Measurements from ENCODE around the gene MAML3. TPM values are rescaled to one million over a fixed set of nuclear protein-coding genes. Genes with fewer than 3 reads are reported as not detected.
A peak's percentile ranks its signal among the peaks of the same experiment; 100 is the strongest.

Gene MAML3
- total RNA-seq, 1 donor: 6.5 TPM

GRCh38 chr4:139857977-139858376 lies 296.0 kb downstream of the MAML3 start:
- no peak for TF ChIP-seq CTCF (IDR thresholded peaks at IDR 0.05; ENCODE audit: insufficient read depth, low read depth, low read length)
- DNase-seq (ENCODE audit: low read depth): no peak
- no peak overlapping the region for H3K4me3 ChIP-seq (ENCODE audit: low read depth, low read length)

- no peak for TF ChIP-seq CTCF (IDR thresholded peaks at IDR 0.05; ENCODE audit: insufficient read depth, low read depth, low read length)
- DNase-seq (ENCODE audit: low read depth): peak; percentile 63
- H3K4me3 ChIP-seq (ENCODE audit: low read depth, low read length): no peak overlapping the region
Observed at GRCh38 chr4:139857021-139857420, 297.0 kb downstream of the MAML3 start.

DNA sequence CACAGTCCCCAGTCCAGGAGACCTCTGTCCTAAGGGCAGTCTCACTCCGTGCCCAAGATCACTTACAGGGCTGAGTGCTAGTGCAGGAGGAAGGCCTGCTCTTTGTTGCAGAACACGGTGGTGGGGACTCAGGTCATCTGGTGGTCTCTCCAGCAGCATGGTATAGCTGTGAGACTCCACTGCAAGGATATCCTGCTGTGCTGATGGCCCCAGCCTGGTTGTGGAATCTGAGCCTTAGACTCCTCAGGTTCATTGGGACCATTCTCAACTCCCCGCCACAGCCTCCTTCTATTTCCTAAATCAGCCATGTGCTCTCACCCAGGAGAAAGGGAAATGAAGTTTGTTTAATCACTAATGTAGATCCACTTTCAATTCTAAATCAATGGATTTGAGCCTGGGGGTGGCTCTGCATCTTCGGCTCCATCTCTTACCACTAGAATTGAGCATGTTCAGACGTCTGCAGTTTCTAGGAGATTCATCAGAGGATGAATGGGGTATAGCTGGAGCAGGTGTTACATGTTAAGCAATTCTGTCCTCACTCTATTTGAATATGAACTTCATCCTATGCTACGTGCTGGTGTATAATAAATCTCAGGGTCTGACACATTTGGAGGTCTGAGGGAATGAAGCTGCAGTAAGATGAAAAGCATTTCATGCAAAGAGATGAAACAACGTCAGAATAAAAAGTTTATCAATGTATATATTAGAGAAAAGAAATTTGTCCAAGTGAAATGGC lies 299.1 kb downstream of the MAML3 start:
- no peak for DNase-seq (ENCODE audit: low read depth)
- TF ChIP-seq CTCF (IDR thresholded peaks at IDR 0.05; ENCODE audit: insufficient read depth, low read depth, low read length): no peak
- no peak overlapping the region for H3K4me3 ChIP-seq (ENCODE audit: low read depth, low read length)

GRCh38 chr4:139853309-139853708 lies 300.7 kb downstream of the MAML3 start:
- no peak for TF ChIP-seq CTCF (IDR thresholded peaks at IDR 0.05; ENCODE audit: insufficient read depth, low read depth, low read length)
- H3K4me3 ChIP-seq (ENCODE audit: low read depth, low read length): no peak overlapping the region
- DNase-seq (ENCODE audit: low read depth): no peak

GRCh38 chr4:139852612-139853269 lies 301.2 kb downstream of the MAML3 start:
- H3K4me3 ChIP-seq (ENCODE audit: low read depth, low read length): no peak overlapping the region
- TF ChIP-seq CTCF (IDR thresholded peaks at IDR 0.05; ENCODE audit: insufficient read depth, low read depth, low read length): no peak
- no peak for DNase-seq (ENCODE audit: low read depth)

DNA sequence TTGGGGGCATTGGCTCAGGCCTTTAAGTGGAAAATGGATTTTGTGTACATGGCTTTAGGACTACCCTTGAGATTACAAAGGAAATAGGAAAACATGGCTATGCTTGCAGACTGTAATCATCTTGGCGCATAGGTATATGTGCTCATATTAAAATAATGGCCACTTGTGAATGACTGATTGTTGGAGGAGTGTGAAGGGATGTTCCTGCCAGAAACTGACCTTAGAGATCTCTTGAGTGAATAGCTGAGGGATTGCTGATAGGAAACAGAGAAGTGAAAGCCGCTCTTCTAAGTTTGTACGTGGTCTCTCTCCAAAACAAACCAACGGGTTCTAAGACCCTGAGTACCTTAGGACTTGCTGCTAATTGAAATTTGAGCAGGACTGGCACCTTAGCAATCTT lies 302.3 kb downstream of the MAML3 start:
- TF ChIP-seq CTCF (IDR thresholded peaks at IDR 0.05; ENCODE audit: insufficient read depth, low read depth, low read length): no peak
- DNase-seq (ENCODE audit: low read depth): no peak
- H3K4me3 ChIP-seq (ENCODE audit: low read depth, low read length): no peak overlapping the region

Measured in fibroblast of villous mesenchyme (primary cell).